Retinal pigment epithelial cell (primary cell): ENCODE results near the gene CHRM2.

ENCODE experiments used
- DNase-seq: peaks from one replicate; pipeline ENCODE4 v3.0.0-alpha.2; 2010; ENCODE audit warnings: low read depth
- H3K4me3 ChIP-seq: 2 replicates; pipeline ENCODE4 v1.5.1; 2011; ENCODE audit warnings: mild to moderate bottlenecking, low read length, control low read depth, moderate library complexity
- CTCF ChIP-seq: conservative IDR thresholded peaks from 2 replicates; pipeline ENCODE4 v1.5.1; 2011; ENCODE audit warnings: low read depth, low read length, control low read depth, inconsistent platforms

Gene CHRM2

GRCh38 chr7:137000621-137001020 is 132.2 kb downstream of the CHRM2 start:
- no peak overlapping the region for H3K4me3 ChIP-seq
- no peak for TF ChIP-seq CTCF
- no peak for DNase-seq

- H3K4me3 ChIP-seq = no peak overlapping the region
- TF ChIP-seq CTCF = no peak
- DNase-seq = no peak
These were observed 132.6 kb downstream of the CHRM2 start for GRCh38 chr7:137001041-137001440.

- DNase-seq = no peak
- TF ChIP-seq CTCF = no peak
- H3K4me3 ChIP-seq = no peak overlapping the region
These were observed 133.0 kb downstream of the CHRM2 start for GRCh38 chr7:137001478-137001877.

GRCh38 chr7:137003086-137003485 is 134.6 kb downstream of the CHRM2 start:
- TF ChIP-seq CTCF = no peak
- no peak for DNase-seq
- no peak overlapping the region for H3K4me3 ChIP-seq

GRCh38 chr7:137003566-137003965 is 135.1 kb downstream of the CHRM2 start:
- no peak for DNase-seq
- no peak overlapping the region for H3K4me3 ChIP-seq
- no peak for TF ChIP-seq CTCF

- no peak overlapping the region for H3K4me3 ChIP-seq
- no peak for DNase-seq
- TF ChIP-seq CTCF = no peak
These were observed 137.4 kb downstream of the CHRM2 start for GRCh38 chr7:137005873-137006272.

- H3K4me3 ChIP-seq = no peak overlapping the region
- TF ChIP-seq CTCF = no peak
- DNase-seq = no peak
These were observed 137.8 kb downstream of the CHRM2 start for GRCh38 chr7:137006293-137006692.
